Loucy (cell line): ENCODE results near the gene DSC3.
"Not testable (repeated sequence)": the region's sequence is repeated elsewhere in the genome, so short reads cannot be mapped to it uniquely, and the experiment has no call there.

Source experiments
- EZH2phosphoT487 ChIP-seq: fragments of 200-600 bp; IDR thresholded peaks from 2 replicates; pipeline ENCODE4 v1.6.1; 2018; ENCODE audit warnings: antibody characterized with exemption, mild to moderate bottlenecking, moderate library complexity, borderline replicate concordance
- TF ChIP-seq, protein P1 (sequence below): fragments of 200-600 bp; sonication (generic); conservative IDR thresholded peaks from 2 replicates; pipeline ENCODE4 v1.5.1; 2014; ENCODE audit warnings: mild to moderate bottlenecking, antibody characterized with exemption, low read length

DNA sequence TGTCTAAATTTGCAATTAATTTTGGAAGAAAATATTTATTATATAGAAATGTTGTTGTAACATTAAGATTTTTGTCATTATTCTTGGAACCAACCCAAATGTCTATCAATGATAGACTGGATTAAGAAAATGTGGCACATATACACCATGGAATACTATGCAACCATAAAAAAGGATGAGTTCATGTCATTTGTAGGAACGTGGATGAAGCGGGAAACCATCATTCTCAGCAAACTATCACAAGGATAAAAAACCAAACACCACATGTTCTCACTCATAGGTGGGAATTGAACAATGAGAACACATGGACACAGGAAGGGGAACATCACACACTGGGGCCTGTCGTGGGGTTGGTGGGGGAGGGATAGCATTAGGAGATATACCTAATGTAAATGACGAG is 64.5 kb downstream of the DSC3 start:
- TF ChIP-seq, protein P1, sequence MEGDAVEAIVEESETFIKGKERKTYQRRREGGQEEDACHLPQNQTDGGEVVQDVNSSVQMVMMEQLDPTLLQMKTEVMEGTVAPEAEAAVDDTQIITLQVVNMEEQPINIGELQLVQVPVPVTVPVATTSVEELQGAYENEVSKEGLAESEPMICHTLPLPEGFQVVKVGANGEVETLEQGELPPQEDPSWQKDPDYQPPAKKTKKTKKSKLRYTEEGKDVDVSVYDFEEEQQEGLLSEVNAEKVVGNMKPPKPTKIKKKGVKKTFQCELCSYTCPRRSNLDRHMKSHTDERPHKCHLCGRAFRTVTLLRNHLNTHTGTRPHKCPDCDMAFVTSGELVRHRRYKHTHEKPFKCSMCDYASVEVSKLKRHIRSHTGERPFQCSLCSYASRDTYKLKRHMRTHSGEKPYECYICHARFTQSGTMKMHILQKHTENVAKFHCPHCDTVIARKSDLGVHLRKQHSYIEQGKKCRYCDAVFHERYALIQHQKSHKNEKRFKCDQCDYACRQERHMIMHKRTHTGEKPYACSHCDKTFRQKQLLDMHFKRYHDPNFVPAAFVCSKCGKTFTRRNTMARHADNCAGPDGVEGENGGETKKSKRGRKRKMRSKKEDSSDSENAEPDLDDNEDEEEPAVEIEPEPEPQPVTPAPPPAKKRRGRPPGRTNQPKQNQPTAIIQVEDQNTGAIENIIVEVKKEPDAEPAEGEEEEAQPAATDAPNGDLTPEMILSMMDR: not testable (repeated sequence)
- not testable (repeated sequence) for TF ChIP-seq EZH2phosphoT487
